DOHH2 (cell line): Measurements from ENCODE around the gene HOTAIR.

Experiments
- H3F3A ChIP-seq: fragments of 200-600 bp; sonication (generic), shearing (Covaris generic); 2 replicates; pipeline ENCODE4 v1.6.0; 2016; ENCODE audit warnings: antibody characterized with exemption, mild to moderate bottlenecking; ENCODE audit not compliant: control insufficient read depth, insufficient read depth
- H3K27ac ChIP-seq: fragments of 200-600 bp; sonication (generic); 2 replicates; pipeline ENCODE4 v1.5.1; 2014; ENCODE audit warnings: low read depth, mild to moderate bottlenecking, low read length, moderate library complexity
- H3K27me3 ChIP-seq: fragments of 200-600 bp; sonication (generic); 2 replicates; pipeline ENCODE4 v1.6.1; 2014; ENCODE audit warnings: mild to moderate bottlenecking, low read length, mixed read lengths; ENCODE audit not compliant: control insufficient read depth
- H3K36me3 ChIP-seq: fragments of 200-600 bp; sonication (generic); 2 replicates; pipeline ENCODE4 v1.6.1; 2014; ENCODE audit warnings: mild to moderate bottlenecking, low read length, moderate library complexity, mixed read lengths; ENCODE audit not compliant: control insufficient read depth
- H3K4me1 ChIP-seq: fragments of 200-600 bp; sonication (generic); 2 replicates; pipeline ENCODE4 v1.6.1; 2014; ENCODE audit warnings: mild to moderate bottlenecking, low read length, mixed read lengths; ENCODE audit not compliant: control insufficient read depth
- H3K4me2 ChIP-seq: fragments of 200-600 bp; sonication (generic); 2 replicates; pipeline ENCODE4 v1.6.0; 2014; ENCODE audit warnings: mild to moderate bottlenecking, low read length, moderate library complexity
- H3K4me3 ChIP-seq: fragments of 200-600 bp; sonication (generic); 2 replicates; pipeline ENCODE4 v1.5.1; 2014; ENCODE audit warnings: mild to moderate bottlenecking, low read length, mixed read lengths
- H3K79me2 ChIP-seq: fragments of 200-600 bp; sonication (generic); 2 replicates; pipeline ENCODE4 v1.6.1; 2014; ENCODE audit warnings: mild to moderate bottlenecking, low read length, mixed read lengths; ENCODE audit not compliant: control insufficient read depth
- H3K9me2 ChIP-seq: fragments of 200-600 bp; sonication (generic); replicated peaks from 2 replicates; pipeline ENCODE4 v1.6.1; 2014; ENCODE audit warnings: mild to moderate bottlenecking, low read length, mixed read lengths; ENCODE audit not compliant: control insufficient read depth
- H3K9me3 ChIP-seq: fragments of 200-600 bp; sonication (generic); 2 replicates; pipeline ENCODE4 v1.6.1; 2014; ENCODE audit warnings: antibody characterized with exemption, low read length, mixed read lengths; ENCODE audit not compliant: control insufficient read depth, insufficient read depth
- H4K20me1 ChIP-seq: fragments of 200-600 bp; sonication (generic); 2 replicates; pipeline ENCODE4 v1.6.0; 2014; ENCODE audit warnings: low read depth, mild to moderate bottlenecking, antibody characterized with exemption, low read length, moderate library complexity; ENCODE audit not compliant: control insufficient read depth, insufficient read depth
- CTCF ChIP-seq: fragments of 200-600 bp; sonication (generic); IDR thresholded peaks from one replicate; pipeline ENCODE4 v1.5.1; 2014; ENCODE audit warnings: antibody characterized with exemption, mild to moderate bottlenecking, low read depth, low read length; ENCODE audit not compliant: poor library complexity, severe bottlenecking
- EZH2phosphoT487 ChIP-seq: fragments of 200-600 bp; sonication (generic); IDR thresholded peaks from 2 replicates; pipeline ENCODE4 v1.6.1; 2017; ENCODE audit warnings: borderline replicate concordance, mild to moderate bottlenecking, antibody characterized with exemption, low read length, moderate library complexity, mixed read lengths

HOTAIR gene

GRCh38 chr12:53976172-53976822 is 1.5 kb upstream of the HOTAIR start:
- Histone ChIP-seq H3K36me3 (no peaks in the 10 kb centered on the region), H3K4me3 (no peak overlapping the region), H4K20me1 (no peaks in the 10 kb centered on the region; the same call in 1 of the 2 replicates), H3F3A (peaks cover 4% of the 10 kb centered on the region; the same call in 1 of the 2 replicates), H3K79me2 (no peaks in the 10 kb centered on the region), H3K4me2 (no peak overlapping the region), H3K27me3 (peaks cover 53% of the 10 kb centered on the region), H3K4me1 (peaks cover 38% of the 10 kb centered on the region), H3K9me2 (no peaks in the 10 kb centered on the region), H3K9me3 (no peaks in the 10 kb centered on the region), H3K27ac (no peak overlapping the region)
- no peak for TF ChIP-seq CTCF

DNA sequence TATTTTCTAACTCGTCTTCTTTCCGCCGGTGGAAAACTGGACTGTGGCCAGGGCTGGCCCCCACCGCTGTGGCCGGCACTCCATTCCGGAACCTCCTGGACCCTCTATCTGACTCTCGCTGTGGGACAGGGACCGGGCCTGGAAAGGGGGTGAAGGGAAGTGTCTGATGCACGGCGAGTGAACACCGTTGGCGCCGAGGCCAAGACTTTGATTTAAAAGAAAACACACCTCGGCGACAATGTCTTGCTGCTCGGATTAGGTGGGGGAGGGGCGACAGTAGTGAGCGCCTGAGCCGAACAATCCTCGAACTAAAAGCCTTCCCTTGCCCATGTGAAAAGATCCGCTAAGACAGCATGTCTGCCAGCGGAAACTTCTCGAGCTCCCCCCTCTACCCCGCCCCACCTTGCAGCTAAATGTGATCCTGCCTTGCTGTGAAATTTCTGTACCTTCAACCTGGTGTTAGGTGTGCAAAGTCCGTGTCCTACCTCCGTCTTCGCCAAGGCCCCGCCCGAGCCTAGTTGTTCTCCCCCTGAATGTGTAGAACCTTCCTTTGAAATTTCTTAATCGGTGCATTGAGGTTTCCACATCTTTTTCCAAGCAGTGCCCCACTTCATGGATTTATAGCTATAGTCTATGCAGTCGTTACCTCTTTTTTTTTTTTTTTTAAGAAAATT is 862 bp upstream of the HOTAIR start:
- TF ChIP-seq CTCF (no peak), EZH2phosphoT487 (no peak)
- H3K9me2 ChIP-seq: no peaks in the 10 kb centered on the region
- H3K4me1 ChIP-seq: peaks cover 38% of the 10 kb centered on the region
- H3F3A ChIP-seq: no peaks in the 10 kb centered on the region
- no peaks in the 10 kb centered on the region for H3K79me2 ChIP-seq
- H3K4me3 ChIP-seq: peak overlapping the region; percentile 69
- H3K27ac ChIP-seq: no peak overlapping the region
- peaks cover 60% of the 10 kb centered on the region for H3K27me3 ChIP-seq
- H4K20me1 ChIP-seq: no peaks in the 10 kb centered on the region; the same call in 1 of the 2 replicates
- H3K36me3 ChIP-seq: no peaks in the 10 kb centered on the region
- no peaks in the 10 kb centered on the region for H3K9me3 ChIP-seq
- H3K4me2 ChIP-seq: peak overlapping the region; percentile 71

GRCh38 chr12:53975064-53975471 is 314 bp upstream of the HOTAIR start:
- Histone ChIP-seq H3K9me3 (no peaks in the 10 kb centered on the region), H3K4me3 (peak overlapping the region; percentile 69), H3K27ac (peak overlapping the region; percentile 22), H3K79me2 (no peaks in the 10 kb centered on the region), H4K20me1 (no peaks in the 10 kb centered on the region; the same call in 1 of the 2 replicates), H3K27me3 (peaks cover 65% of the 10 kb centered on the region), H3K9me2 (no peaks in the 10 kb centered on the region), H3K4me2 (peak overlapping the region; percentile 71), H3K36me3 (no peaks in the 10 kb centered on the region), H3K4me1 (peaks cover 38% of the 10 kb centered on the region), H3F3A (no peaks in the 10 kb centered on the region)
- TF ChIP-seq CTCF: no peak
- no peak for TF ChIP-seq EZH2phosphoT487
